ENCODE data around the gene NTSR2.

NTSR2 gene

DNA sequence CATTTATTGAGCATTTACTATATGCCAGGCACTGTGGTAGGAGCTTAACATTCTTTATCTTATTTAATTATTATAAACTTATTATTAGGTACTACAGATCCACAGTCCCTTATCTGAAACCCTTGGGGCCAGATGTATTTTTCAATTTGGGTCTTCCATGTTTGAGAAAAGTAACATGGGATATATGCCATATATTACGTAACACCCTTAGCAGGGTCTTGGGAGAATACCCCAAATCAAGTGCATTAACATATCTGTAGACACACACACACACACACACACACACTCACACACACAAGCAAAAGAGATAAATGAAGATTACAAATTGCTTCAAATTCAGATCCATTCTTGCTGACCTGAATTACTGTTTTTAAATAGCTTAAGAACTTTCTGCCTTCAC is 13.7 kb downstream of the NTSR2 start:
- DNase-seq: no peak

DNA sequence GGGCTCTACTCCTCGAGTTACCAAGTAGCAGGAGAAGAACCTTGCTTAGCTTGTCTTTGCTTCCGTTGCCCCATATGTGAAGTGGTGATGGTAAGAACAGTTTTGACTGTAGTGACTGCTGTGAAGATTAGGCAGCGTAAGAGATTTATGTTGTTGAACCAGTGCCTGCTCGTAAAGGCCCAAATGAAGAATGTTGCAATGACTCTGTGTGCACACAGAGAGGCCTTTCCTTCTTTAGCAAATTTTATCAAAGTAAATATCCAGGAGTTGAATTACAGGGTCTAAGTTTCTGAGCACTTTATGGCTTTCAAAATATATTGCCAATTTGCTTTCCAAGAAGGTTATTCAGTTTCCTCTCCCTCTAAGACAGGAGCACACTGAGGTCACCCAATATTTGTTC is 14.5 kb downstream of the NTSR2 start:
- no peak for DNase-seq

DNA sequence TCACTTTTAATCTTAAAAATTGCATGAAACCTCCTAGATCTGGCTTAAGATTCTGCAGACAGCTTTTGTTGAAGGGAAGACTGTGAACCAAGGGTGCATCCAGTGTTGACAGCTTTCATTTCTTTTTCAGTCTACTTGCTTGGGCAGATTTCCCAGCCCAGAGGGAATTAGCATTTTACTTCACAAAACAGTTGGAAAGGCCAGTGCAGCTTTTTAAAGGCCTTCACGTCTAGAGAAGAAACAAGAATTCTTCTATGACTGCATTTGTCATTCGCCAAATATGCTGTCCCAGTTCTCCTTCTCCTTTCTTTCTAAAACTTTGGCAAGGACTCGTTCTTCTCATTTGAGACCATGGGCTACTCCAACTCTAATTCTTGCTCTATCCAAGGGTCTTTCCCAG is 17.4 kb downstream of the NTSR2 start:
- no peak for DNase-seq

DNA sequence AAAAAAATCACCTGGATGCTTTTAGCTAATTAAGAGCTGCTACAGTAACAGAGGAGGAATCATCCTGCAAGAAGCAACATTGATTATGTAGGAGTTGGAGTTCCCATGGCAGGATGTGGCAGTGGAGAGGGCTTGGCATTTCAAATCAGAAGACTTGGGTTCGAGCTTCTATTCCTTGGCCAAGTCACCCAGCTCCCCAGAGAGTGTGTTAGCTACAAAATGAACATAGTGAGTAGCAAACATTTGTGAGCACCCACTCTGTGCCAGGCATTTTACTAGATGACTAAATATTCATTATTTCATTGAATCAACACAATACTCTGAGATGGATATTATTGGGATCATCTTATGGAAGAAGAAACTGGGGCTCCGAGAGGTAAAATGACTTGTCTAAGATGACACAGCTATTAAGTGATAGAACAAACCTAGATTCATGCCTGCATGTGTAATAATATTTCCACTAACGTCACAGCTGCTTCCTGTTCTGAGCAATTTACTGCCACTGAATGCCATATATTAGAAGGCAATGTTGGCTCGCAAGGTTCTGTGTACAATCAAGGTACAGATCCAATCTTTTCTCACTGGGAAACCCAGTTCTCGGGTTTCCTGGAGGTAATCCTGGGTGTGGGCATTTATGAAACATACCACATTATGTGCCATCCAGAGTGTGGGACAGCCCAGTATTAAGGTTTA is 18.0 kb downstream of the NTSR2 start:
- DNase-seq: no peak

DNA sequence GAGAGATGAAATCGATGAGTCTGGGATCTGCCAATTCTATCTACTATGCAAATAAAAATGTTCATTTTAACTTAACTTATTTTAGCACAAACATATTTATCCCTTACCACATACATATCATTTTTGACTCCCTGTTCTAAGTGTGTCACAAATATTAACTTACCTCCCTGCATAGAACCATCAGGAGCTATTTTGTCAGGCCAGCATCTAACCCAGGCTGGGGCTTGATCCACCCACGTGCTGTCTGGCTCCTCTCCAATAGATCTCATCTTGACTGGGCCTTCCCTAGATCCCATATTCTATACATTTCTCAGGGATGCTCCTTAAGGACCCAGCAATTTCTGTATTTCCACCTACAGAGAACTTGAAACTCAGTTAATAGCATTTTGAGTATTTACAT is 20.9 kb downstream of the NTSR2 start:
- no peak for DNase-seq

DNA sequence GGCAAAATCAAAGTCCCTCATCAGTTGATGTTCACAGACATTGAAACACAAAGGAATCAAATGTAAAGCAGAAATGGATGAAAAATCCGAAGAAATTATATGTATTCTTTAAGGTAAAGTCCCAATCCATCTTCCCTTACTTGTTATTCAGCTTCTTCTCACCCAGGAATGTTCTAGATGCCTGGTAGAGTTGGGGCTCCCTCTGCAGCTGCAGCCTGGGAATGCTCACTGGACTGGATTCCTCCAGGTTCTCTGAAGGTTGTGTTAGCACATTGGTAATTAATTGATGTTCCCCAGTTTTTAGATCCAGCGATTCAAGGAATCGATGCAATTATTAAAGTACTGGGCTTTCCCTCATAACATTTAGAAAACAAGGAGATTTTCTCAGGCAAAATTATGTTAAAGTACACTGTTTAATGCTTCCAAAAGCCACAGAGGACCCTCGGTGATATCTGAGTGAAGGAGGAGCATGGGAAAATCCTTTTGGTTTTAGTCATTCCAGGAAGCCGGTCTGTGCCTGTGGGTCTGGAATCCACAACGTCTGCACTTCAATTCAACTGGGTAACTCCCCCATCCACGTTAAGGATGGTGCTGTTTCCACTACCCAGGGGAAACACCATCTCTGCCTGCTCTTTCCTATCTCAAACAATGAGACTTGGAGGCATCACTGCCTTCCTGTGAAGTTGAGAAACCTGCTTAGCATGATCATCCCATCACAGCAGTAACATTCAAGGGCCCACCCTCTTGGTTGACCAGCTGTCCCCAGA is 22.0 kb downstream of the NTSR2 start:
- no peak for DNase-seq

DNA sequence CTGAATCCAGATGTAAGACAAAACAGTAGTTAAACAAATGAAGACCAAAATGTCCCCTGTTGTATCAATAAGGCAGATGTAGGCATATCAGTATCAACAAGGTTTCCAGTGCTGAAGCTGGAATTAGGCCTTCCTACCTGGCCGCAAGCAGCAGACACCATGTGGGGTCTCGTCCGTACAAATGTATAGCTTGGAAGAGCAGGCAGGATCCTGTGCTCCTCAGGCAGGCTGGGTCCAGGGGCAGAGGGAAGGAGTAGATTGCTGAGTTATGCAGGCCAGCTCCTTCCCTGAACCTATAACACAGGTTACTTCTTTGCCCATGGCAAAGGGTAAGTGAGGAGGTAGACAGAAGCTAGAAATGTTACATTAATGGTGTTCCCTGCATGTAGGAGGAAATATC is 23.5 kb downstream of the NTSR2 start:
- DNase-seq: no peak

DNA sequence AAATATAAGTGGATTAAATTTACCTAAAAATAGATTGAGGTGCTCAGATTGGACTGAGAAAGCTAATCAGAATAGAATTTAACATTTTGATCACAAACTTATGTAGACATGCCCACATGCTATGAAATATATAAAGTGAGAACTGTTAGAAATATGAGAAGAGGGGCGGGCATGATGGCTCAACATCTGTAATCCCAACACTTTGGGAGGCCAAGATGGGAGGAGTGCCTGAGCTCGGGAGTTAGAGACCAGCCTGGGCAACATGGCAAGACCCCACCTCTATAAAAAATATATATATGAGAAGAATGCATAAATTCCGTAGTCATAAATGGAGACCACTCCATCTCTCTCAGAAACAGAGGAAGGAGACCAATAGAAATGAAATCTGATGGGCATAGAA is 25.7 kb downstream of the NTSR2 start:
- DNase-seq: no peak

DNA sequence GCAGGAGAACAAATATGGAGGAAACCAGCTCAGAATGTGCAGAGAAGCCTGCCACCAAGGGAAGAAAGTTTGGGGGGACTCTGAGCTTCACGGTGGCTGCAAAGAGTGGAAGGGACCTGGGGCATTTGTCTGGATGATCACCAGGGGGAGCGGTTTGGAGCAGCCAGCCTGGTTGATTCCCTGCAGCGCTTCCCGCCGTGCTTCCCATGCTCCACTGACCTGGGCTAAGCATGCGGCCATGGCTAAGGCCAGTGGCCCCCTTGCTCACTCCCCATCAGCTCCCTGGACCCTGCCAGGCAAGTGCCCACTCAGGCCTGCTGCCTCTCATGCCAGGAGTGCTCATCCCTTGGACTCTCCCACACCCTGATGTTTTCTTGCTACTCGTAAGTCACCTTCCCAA is 27.0 kb downstream of the NTSR2 start:
- DNase-seq: no peak

DNA sequence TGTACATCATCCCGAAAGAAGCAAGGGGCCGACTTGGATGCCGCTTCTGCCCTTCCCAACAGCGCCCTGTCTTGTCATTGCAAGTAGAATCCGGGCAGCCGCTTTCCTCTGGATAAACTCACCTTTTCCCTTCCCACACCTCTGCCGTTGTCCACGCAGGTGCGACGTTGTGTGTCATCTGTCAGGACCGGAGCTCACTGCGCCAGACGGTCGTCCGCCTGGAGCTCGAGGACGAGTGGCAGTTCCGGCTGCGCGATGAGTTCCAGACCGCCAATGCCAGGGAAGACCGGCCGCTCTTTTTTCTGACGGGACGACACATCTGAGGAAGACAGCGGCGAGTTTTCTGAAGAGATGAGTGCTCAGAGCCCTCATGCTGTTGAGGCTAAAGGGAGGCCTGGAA is 29.9 kb downstream of the NTSR2 start:
- DNase-seq: no peak

DNA sequence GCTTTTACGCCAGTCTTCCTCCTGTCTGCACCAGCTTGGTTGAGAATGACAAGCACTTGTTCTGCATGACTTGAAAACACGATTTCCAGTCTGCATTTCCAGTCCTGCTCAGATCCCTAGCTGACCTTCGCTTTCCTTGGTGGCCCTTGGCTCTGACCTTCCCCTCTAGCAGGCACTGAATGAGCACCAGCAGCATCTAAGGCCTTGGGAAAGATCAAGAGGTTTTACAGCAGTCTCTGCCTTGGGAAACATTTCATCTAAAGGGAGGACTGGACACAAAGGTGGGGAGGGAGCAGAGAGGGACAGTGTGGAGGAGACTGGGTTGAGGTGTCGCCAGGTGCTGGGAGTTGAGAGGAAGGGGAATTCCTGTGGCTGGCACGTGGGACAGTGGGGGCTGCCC is 30.5 kb downstream of the NTSR2 start:
- DNase-seq: no peak

DNA sequence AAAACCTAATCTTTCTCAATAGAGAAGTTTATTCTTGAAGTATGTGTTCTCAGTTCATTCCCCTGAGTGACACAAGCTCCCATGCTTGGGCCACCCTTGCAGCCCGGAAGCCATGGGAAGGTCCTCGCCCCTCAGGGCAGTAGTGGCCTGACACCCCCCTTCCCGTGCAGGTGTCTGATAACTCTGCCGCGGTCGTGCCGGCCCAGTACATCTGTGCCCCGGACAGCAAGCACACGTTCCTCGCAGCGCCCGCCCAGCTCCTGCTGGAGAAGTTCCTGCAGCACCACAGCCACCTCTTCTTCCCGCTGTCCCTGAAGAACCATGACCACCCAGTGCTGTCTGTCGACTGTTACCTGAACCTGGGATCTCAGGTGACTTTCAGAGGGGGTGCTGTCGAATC is 32.4 kb downstream of the NTSR2 start:
- DNase-seq: no peak

DNA sequence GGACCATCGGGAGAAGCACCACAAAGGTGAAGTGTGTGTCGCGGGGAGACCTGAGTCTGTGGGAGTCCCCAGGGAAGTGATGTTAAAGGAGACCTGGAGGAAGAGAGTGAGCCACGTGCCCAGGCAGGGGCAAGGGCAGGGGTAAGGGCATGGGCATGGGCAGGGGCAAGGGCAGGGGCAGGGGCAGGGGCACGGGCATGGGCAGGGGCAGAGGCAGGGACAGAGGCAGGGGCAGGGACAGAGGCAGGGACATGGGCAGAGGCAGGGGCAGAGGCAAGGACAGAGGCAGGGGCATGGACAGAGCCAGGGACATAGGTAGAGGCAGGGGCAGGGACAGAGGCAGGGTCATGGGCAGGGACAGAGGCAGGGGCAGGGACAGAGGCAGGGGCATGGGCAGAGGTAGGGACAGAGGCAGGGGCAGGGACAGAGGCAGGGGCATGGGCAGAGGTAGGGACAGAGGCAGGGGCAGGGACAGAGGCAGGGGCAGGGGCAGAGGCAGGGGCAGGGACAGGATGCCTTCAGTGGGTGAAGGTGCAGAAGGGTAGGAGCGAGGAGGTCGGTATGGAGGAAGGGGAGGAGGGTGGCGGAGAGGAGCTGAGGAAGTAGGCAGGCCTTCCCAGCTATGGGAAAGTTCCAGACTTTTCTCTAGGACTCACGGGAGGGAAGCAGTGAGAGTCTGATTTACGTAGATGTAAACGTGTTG is 33.3 kb downstream of the NTSR2 start:
- no peak for DNase-seq

DNA sequence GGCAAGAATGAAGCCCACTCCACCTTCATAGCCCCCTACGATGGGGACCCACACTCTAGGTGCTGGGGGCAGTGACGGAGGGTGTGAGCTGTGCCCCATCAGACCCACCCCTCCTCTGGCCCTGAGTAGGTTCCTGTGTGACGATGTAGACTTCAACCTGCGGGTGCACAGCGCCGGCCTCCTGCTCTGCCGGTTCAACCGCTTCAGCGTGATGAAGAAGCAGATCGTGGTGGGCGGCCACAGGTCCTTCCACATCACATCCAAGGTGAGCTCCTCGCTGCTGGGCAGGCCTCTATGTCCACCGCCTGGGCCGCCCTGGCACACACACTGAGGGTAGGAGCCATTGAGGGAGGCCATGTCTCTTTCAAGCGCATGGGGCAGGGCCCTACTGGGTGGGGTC is 34.9 kb downstream of the NTSR2 start:
- no peak for DNase-seq

DNA sequence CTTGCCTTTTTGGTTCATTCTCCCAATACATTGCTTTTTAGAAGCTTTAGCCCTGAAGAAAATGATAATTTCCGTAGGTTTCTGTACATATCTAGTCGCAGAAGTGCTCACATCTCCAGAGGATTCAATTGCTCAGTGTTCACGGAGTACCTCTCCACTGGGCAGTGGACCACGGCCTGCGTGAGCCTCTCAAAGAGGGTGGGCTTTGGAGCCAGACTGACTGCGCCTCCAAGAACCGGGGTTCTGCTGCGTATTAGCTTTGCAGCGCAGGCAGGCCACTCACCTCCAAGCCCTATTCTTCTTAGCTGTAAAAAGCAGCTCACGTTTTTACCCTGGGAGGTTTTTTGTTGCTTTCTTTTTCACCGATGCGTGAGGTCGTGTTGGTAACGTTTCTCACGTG is 35.4 kb downstream of the NTSR2 start:
- no peak for DNase-seq

DNA sequence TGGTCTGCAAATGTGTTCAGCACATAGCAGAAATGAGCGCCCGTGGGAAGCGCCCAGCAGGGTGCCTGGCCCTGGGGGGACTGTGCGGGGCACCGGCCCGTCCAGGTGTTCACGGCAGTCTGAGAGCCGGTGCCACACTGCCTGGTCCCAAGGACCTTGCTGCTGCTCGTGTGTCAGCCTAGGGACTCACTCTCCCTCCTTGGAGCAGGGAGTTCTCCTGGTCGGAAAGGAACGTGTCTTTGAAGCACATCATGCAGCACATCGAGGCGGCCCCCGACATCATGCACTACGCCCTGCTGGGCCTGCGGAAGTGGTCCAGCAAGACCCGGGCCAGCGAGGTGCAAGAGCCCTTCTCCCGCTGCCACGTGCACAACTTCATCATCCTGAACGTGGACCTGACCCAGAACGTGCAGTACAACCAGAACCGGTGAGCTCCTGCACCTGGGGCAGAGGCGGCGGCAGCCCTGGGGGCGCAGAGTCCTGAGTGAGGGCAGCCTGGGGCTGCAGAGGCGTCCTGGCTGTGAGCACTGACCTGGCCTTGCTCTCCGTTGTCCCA is 36.0 kb downstream of the NTSR2 start:
- no peak for DNase-seq

DNA sequence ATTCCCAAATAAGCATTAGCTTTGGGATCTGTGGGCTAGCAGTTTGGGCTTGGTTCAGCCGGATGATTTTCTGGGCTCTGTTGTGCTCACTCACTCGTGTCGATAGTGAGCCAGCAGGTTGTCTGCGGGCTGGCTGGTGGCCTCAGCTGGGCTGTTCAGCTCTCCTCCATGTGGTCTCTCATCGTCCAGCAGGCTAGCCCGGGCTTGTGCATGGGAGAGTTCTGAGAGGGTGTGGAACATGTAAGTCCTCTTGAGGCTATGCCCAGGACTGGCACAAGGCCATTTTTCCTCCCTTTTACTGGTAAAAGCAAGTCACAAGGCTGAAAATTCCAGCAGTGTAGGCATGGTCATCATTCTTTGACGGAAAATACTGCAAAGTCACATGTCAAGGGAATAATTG is 38.5 kb downstream of the NTSR2 start:
- no peak for DNase-seq

DNA sequence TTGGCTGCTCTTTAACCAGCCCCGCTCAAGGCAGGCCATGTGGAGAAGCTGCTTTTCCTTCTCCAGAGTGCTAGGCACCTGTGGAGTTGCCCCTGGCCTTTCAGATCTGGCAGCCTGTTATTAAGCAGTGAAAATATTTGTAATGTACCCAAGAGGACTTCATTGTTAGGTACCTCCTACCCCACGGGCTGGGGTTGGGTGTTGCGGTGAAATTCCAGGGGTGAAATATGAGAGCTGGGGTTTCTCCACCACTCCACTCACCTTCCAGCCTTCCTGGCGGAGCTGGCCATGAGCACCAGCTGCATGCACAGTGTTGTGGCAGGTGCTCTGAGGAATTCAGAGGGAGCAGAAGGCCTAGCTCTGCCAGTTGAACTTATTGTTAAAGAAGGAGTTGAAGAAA is 39.1 kb downstream of the NTSR2 start:
- DNase-seq: no peak

DNA sequence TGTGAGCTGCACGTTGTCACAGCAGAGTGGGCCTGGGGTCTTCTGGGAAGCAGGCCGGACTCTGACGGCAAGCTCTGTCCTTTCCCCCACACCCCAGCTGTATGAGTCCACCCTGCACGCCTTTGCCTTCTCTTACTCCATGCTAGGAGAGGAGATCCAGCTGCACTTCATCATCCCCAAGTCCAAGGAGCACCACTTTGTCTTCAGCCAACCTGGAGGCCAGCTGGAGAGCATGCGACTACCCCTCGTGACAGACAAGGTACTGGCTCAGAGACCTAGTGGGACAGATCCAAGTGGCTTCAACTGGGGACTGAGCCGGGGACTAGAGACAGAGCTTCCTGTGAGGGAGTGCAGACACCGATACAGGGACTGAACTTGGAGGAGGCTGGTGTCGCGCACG is 40.1 kb downstream of the NTSR2 start:
- no peak for DNase-seq

DNA sequence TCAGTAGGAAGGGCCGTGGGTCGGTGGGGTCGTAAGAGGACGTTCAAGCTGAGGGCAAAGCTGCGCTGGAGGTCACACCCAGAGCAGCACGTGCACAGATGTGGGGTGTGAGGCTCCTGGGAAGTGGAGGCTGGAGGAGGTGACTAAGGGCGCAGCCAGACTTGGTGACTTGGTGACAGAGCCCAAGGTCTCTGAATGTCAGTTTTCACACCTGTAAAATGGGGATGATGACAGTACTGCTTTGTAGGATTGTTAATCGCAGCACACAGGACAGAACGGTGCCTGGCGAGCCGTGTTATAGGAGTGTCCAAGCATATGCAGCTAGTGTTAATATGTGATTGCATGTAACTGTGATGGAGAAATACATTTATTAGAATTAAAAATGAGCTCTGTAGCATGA is 40.8 kb downstream of the NTSR2 start:
- no peak for DNase-seq

DNA sequence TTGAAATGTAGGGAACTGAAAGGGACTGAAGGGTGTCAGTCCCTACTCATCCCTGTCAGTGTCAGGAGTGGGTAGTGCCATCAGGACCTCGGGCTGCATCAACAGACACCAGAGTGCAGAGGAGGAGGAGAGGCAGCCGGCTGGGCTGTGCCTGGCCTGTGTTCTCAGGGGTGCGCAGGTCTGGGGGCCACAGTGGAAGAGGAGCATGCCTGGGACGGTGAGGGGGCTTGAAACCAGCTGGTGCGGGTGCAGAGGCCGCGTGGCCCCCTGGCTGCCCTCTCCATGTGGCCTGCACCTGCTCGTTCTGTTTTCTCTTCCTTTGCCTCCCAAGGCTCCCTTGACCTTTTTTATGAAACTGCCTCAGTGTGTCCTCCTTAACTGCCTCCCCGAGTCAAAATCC is 41.3 kb downstream of the NTSR2 start:
- no peak for DNase-seq

DNA sequence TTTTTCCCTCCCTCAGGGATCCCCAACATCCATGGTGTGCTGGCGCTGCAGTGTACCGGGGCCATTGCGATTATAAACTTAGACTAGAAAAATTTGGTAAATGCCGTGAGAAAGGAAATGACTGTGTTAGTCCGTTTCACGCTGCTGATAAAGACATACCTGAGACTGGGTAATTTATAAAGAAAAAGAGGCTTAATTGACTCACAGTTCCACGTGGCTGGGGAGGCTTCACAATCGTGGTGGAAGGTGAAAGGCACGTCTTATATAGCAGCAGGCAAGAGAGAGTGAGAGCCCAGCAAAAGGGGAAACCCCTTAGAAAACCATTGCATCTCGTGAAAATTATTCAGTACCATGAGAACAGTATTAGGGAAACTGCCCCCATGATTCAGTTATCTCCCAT is 44.3 kb downstream of the NTSR2 start:
- DNase-seq: no peak

DNA sequence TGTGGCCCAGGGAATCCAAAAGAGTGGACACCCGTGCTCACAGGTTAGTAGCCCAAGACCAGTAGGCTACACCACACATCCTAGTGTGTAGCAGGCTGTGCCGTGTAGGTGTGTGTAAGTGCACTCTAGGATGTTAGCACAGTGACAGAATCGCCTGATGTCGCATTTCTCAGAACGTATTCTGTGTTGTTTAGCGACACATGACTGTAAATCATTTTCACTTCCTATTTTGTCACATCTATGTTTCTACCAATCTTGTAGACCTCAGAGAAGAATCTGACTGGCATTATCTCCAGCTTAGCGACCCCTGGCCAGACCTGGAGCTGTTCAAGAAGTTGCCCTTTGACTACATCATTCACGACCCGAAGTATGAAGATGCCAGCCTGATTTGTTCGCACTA is 45.1 kb downstream of the NTSR2 start:
- DNase-seq: no peak

DNA sequence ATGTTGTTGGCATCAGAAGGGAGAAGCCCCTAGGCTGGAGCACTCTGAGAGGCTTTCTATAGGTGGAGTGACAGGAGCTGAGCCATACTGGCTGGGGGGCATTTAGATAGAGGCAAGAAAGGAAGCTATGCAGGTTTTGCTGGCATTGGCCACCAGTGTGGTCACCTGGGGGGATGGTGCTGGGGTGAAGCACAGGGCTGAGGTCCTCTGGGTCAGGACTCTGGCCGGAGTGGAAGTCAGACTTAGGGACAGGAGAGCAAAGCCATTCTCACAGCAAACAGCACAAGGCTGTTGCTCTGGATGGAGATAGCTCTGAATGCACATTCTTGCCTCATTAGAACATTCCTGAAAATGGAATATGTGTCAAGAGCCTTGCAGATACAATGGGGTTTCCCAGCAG is 47.4 kb downstream of the NTSR2 start:
- no peak for DNase-seq
